CD4-positive, alpha-beta memory T cell (primary cell): ENCODE measurements around the gene ZNF367. TPM values are rescaled to one million over a fixed set of nuclear protein-coding genes. Genes with fewer than 3 reads are reported as not detected.
A peak's percentile ranks its signal among the peaks of the same experiment; 100 is the strongest.

Experiments used
- CTCF ChIA-PET: fragments of 350-600 bp; sonication (Branson Sonifier 250); formaldehyde crosslinking; loops from one replicate; lab custom pipeline; 2021; ENCODE audit warnings: inconsistent platforms; ENCODE audit not compliant: partially characterized antibody; lab: Charles Lee
- POLR2A ChIA-PET: fragments of 350-600 bp; sonication (Branson Sonifier 250); formaldehyde crosslinking; loops from one replicate; lab custom pipeline; 2021; ENCODE audit not compliant: partially characterized antibody; lab: Charles Lee
- DNase-seq, 5 donors: peaks; one replicate each; pipeline versions ENCODE4 v3.0.0 to v3.0.0-alpha.2; 2020 to 2022; ENCODE audit warnings: mixed read lengths in 1 of 5
- H3K27ac ChIP-seq: one replicate; pipeline ENCODE4 v1.7.0; 2013; ENCODE audit warnings: low read depth, low read length
- H3K27me3 ChIP-seq: 2 replicates; pipeline ENCODE4 v1.7.0; 2013; ENCODE audit warnings: mild to moderate bottlenecking, low read length, moderate library complexity; ENCODE audit not compliant: insufficient read depth
- H3K36me3 ChIP-seq: 2 replicates; pipeline ENCODE4 v1.7.0; 2013; ENCODE audit warnings: mild to moderate bottlenecking, low read length, moderate library complexity; ENCODE audit not compliant: insufficient read depth
- H3K4me1 ChIP-seq: 2 replicates; pipeline ENCODE4 v1.7.0; 2013; ENCODE audit warnings: mild to moderate bottlenecking, low read length, moderate library complexity; ENCODE audit not compliant: insufficient read depth
- H3K4me3 ChIP-seq, 2 donors: one replicate each; pipeline ENCODE4 v1.7.0; 2013; ENCODE audit warnings: low read length in 2 of 2, mild to moderate bottlenecking in 1 of 2
- H3K9me3 ChIP-seq, 2 donors: one replicate each; pipeline ENCODE4 v1.7.0; 2013; ENCODE audit warnings: low read length in 2 of 2, control low read depth in 1 of 2; ENCODE audit not compliant: control insufficient read depth in 1 of 2
- H3K27ac Mint-ChIP-seq, 7 donors: one replicate each; pipeline ENCODE4 v1.8.0; 2020 to 2021; ENCODE audit warnings: mixed read lengths in 7 of 7, mild to moderate bottlenecking in 6 of 7, inconsistent platforms in 3 of 7, moderate library complexity in 3 of 7
- H3K27me3 Mint-ChIP-seq, 2 donors: one replicate each; pipeline ENCODE4 v1.8.0; 2020 to 2021; ENCODE audit warnings: mixed read lengths in 2 of 2
- H3K36me3 Mint-ChIP-seq, 2 donors: one replicate each; pipeline ENCODE4 v1.8.0; 2020 to 2021; ENCODE audit warnings: mixed read lengths in 2 of 2, inconsistent platforms in 1 of 2, mild to moderate bottlenecking in 1 of 2
- H3K4me1 Mint-ChIP-seq, 4 donors: one replicate each; pipeline ENCODE4 v1.8.0; 2020 to 2021; ENCODE audit warnings: mixed read lengths in 4 of 4, mild to moderate bottlenecking in 1 of 4
- H3K4me3 Mint-ChIP-seq, 8 donors: one replicate each; pipeline ENCODE4 v1.8.0; 2020 to 2021; ENCODE audit warnings: mixed read lengths in 8 of 8, mild to moderate bottlenecking in 7 of 8, moderate library complexity in 6 of 8, inconsistent platforms in 3 of 8
- H3K9me3 Mint-ChIP-seq, 8 donors: one replicate each; pipeline ENCODE4 v1.8.0; 2020 to 2021; ENCODE audit warnings: mixed read lengths in 8 of 8, mild to moderate bottlenecking in 5 of 8, inconsistent platforms in 3 of 8, moderate library complexity in 1 of 8
- intact Hi-C: fragments of 100-400 bp; cut with micrococcal nuclease; formaldehyde crosslinking; loops from one replicate; pipeline ENCODE4 v1.15.1; 2023
- polyA plus RNA-seq, 2 donors: library from polyadenylated mRNA; unstranded; fragments of 300-500 nt; fragmentation: Illumina TruSeq; gene quantifications; one replicate each; pipeline ENCODE4 v1.2.3, GENCODE V29; 2021
- total RNA-seq, 2 experiments: library from RNA; stranded (reverse); gene quantifications; one replicate each; pipeline ENCODE4 v1.2.3, GENCODE V29; 2021

Gene ZNF367
- total and polyA plus RNA-seq, 4 experiments from 2014 or later: 0.39 to 5.4 (median 3.4) TPM

DNA sequence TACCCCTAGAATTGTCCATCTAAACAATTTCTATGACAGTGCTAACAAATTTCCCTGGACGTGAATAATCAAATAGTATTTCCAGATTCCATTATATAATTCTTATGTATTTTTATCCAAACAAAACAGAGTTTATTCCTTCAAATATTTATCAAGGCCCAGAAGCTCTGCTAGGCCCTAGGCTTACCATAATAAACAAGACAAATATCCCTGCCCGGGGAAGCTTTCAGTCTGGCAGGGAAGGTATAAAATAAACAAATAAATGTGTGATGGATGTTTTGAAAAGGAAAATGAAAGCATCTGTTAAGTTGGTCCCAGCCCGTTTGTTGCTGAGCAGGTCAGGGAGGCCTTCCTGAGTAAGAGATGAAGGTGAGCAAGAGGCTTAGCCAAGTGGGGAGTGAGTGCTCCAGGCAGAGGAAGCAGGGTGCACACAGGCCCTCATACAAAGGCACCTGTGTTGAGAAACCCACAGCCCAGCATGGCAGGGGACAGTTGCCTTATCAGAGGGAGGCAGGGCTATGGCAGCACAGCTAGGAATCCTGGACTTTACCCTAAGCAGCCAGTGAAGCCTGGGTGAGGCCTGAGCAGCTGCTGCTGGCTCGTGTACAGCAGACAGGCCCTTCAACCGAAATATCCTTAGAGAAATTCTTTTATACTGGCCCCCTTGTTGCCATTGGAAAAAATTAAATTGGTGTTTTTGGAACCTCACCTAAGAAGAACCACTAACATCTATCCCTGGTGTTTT, 27.0 kb downstream of the ZNF367 start:
- H3K4me3 Mint-ChIP-seq: peak overlapping the region in 2 of 8 donors; percentile 48 to 61
- H3K27me3 Mint-ChIP-seq: no peaks in the 10 kb centered on the region
- H3K4me3 ChIP-seq: no peak overlapping the region
- peaks cover 0 to 1% (median 0%) of the 10 kb centered on the region in 8 donors for H3K9me3 Mint-ChIP-seq
- intact Hi-C loops: no loop called here
- H3K27ac Mint-ChIP-seq: peak overlapping the region; percentile 66 to 85 (median 79)
- peaks cover 19 to 24% of the 10 kb centered on the region in 2 donors for H3K36me3 Mint-ChIP-seq
- no peak for DNase-seq
- CTCF ChIA-PET: interaction anchor here (1.7 kb wide), 2 partner anchors 9 to 19 kb away, joined by 5 to 6 read pairs; no protein-coding TSS in a partner anchor
- POLR2A ChIA-PET: interaction anchor here (0.7 to 1.0 kb wide), 4 partner anchors 8 to 175 kb away, joined by 3 to 5 read pairs (median 4); partner anchors contain the start of gene SLC35D2
- no peaks in the 10 kb centered on the region for H3K36me3 ChIP-seq
- no peaks in the 10 kb centered on the region for H3K9me3 ChIP-seq
- no peaks in the 10 kb centered on the region for H3K27me3 ChIP-seq
- peak overlapping the region; percentile 16 for H3K27ac ChIP-seq
- peaks cover 15% of the 10 kb centered on the region for H3K4me1 ChIP-seq
- H3K4me1 Mint-ChIP-seq: peaks cover 5 to 8% (median 8%) of the 10 kb centered on the region in 4 donors

DNA sequence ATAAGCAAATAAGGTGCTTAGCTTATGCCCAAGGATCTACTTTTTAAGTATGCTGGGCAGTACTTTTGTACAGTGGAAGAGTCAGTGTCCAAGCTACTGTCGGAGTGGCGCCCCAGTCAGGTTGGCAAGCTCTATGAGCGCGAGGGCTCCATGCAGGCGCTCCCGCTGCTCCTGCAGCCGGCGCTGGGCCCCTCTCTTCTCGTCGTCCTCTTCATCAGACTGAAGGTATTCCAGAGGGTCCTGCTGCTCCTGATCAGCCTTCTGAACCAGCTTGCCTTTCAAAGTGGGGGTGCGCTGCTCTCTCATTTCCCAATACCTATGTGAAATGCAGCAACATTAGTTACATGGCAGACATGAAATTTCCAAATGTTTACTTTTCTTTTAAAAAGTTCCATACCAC, 30.0 kb downstream of the ZNF367 start:
- Histone ChIP-seq H3K27ac (no peak overlapping the region), H3K4me3 (no peak overlapping the region), H3K9me3 (no peaks in the 10 kb centered on the region), H3K27me3 (no peaks in the 10 kb centered on the region), H3K4me1 (peaks cover 20% of the 10 kb centered on the region), H3K36me3 (no peaks in the 10 kb centered on the region)
- CTCF ChIA-PET: interaction anchor here (0.8 kb wide), 1 partner anchor 8 kb away, joined by 3 read pairs; no protein-coding TSS in a partner anchor
- Mint-ChIP-seq H3K36me3 (peaks cover 19 to 25% of the 10 kb centered on the region in 2 donors), H3K4me3 (no peak overlapping the region), H3K4me1 (peaks cover 10 to 24% (median 16%) of the 10 kb centered on the region in 4 donors), H3K27me3 (no peaks in the 10 kb centered on the region), H3K9me3 (no peaks in the 10 kb centered on the region), H3K27ac (no peak overlapping the region)
- intact Hi-C loops: no loop called here
- POLR2A ChIA-PET: interaction anchor here (0.7 to 2.9 kb wide), 2 partner anchors 11 to 179 kb away, joined by 3 to 10 read pairs; no protein-coding TSS in a partner anchor
- DNase-seq: no peak

DNA sequence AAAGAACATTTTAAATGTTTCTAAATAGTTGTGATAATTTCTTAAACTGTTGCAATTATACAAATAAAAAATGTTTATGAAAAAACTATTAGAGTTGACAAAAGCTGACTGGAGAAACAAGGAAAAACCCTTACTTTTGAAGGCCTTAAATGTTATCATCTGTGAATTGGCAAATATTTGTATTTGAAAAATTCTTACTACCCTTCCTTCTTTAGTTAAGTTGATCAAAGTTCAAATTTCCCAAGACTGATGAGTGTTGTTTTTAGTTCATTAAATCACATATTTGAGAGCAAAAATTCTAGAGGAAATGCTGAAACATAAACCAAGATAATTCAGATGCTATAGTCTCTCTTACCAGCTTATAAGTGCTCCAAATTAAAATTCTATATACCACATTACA, 32.0 kb downstream of the ZNF367 start:
- intact Hi-C loops: no loop called here
- Mint-ChIP-seq H3K36me3 (peaks cover 15 to 19% of the 10 kb centered on the region in 2 donors), H3K4me3 (no peak overlapping the region), H3K27me3 (no peaks in the 10 kb centered on the region), H3K4me1 (peaks cover 22 to 38% (median 30%) of the 10 kb centered on the region in 4 donors), H3K9me3 (no peaks in the 10 kb centered on the region), H3K27ac (peak overlapping the region in 3 of 7 donors; percentile 55 to 78 (median 70))
- ChIA-PET POLR2A (interaction anchor here (2.3 to 2.9 kb wide), 2 partner anchors 13 to 30 kb away, joined by 6 to 10 read pairs; no protein-coding TSS in a partner anchor), CTCF (interaction anchor here (1.0 kb wide), 1 partner anchor 27 kb away, joined by 3 read pairs; no protein-coding TSS in a partner anchor)
- Histone ChIP-seq H3K36me3 (no peaks in the 10 kb centered on the region), H3K4me3 (no peak overlapping the region), H3K27ac (no peak overlapping the region), H3K4me1 (peaks cover 34% of the 10 kb centered on the region), H3K27me3 (no peaks in the 10 kb centered on the region), H3K9me3 (no peaks in the 10 kb centered on the region)
- no peak for DNase-seq

DNA sequence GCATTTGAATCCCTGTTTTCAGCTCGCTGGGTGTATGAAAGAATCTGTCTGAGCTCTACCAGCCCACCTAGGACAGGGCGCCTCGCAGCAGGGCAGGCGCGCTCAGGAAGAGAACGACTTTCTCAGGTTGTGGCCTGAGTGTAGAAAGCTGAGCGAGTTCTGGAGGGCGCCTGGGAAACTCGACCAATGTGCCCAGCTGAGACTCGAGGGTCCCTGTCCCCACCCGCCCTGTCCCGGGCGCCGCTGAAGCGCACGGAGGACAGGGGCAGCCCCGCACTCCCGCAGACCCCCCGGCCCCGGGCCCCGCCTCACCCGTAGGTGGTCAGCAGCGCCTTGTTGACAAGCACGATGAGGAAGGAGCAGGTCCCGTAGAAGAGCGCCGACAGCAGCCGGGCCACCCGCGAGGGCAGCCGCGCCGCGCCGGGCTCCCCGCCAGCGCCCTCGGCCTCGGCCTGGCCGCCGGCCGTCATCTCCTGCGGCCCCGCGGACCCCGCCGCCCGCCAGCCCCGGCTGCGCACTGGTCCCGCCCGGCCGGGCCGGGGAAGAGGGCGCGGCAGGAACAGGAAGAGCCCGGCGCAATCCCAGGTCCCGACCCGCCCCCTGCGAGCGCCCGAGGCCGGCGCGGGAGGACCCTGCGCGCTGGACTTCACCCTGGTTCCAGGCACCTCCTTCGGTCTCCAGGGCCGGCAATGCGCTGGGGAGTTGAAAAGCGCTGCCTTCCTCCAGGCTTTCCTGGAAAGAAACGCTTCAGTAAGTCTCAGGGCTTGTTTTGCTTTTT, 34.8 kb downstream of the ZNF367 start, which contains the start of gene SLC35D2:
TSS of gene SLC35D2 (minus strand) at position 547 of the 778 bp plus-strand sequence. CDS start at position 470, 77 bp downstream.
- CTCF ChIA-PET: interaction anchor here (1.0 to 2.0 kb wide), 5 partner anchors 16 to 66 kb away, joined by 3 to 6 read pairs (median 5); no protein-coding TSS in a partner anchor
- POLR2A ChIA-PET: interaction anchor here (0.6 to 5.1 kb wide), 9 partner anchors 9 to 1057 kb away, joined by 3 to 30 read pairs (median 6); partner anchors contain the start of genes HABP4 and ZNF367
- Mint-ChIP-seq H3K4me1 (peaks cover 27 to 49% (median 35%) of the 10 kb centered on the region in 4 donors), H3K36me3 (peaks cover 13 to 17% of the 10 kb centered on the region in 2 donors), H3K27me3 (no peaks in the 10 kb centered on the region), H3K4me3 (peak within 1 kb of the TSS; percentile 84 to 94 (median 90)), H3K9me3 (no peaks in the 10 kb centered on the region), H3K27ac (peak within 1 kb of the TSS; percentile 81 to 94 (median 87))
- H3K27me3 ChIP-seq: no peaks in the 10 kb centered on the region
- H3K4me1 ChIP-seq: peaks cover 27% of the 10 kb centered on the region
- H3K36me3 ChIP-seq: no peaks in the 10 kb centered on the region
- DNase-seq: peak in 2 of 5 donors; percentile 12 to 13
- intact Hi-C loops: loop anchor here (1.0 to 2.0 kb wide), 2 partner anchors 35 to 68 kb away; partner anchors contain the start of gene ZNF367
- H3K27ac ChIP-seq: peak within 1 kb of the TSS; percentile 65
- H3K4me3 ChIP-seq: peak within 1 kb of the TSS; percentile 61 to 71
- H3K9me3 ChIP-seq: no peaks in the 10 kb centered on the region

DNA sequence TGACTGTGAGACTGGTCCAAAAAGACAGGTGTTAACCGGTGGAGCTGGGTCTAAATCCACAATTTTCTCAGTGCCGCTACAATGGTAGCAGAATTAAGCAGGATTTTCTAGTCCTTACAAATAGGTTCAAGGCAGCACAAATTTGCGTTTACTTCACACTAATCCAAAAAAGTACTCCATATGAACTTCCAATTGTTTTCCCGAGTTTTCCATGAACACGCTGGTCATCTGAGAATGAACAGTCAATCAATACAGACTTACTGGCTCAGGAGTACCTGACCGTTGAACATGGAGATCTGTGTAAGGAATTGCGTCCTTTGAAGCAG, 35.4 kb downstream of the ZNF367 start:
- H3K27ac Mint-ChIP-seq: peak overlapping the region in 6 of 7 donors; percentile 69 to 91 (median 80)
- Histone ChIP-seq H3K9me3 (no peaks in the 10 kb centered on the region), H3K4me3 (peak overlapping the region; percentile 61 to 71), H3K27me3 (no peaks in the 10 kb centered on the region), H3K4me1 (peaks cover 27% of the 10 kb centered on the region), H3K36me3 (no peaks in the 10 kb centered on the region), H3K27ac (peak overlapping the region; percentile 65)
- intact Hi-C loops: loop anchor here (1.0 to 2.0 kb wide), 2 partner anchors 36 to 68 kb away; partner anchors contain the start of gene ZNF367
- H3K9me3 Mint-ChIP-seq: no peaks in the 10 kb centered on the region
- no peaks in the 10 kb centered on the region for H3K27me3 Mint-ChIP-seq
- H3K4me3 Mint-ChIP-seq: peak overlapping the region; percentile 84 to 91 (median 87)
- POLR2A ChIA-PET: interaction anchor here (0.6 to 5.1 kb wide), 8 partner anchors 9 to 1057 kb away, joined by 3 to 30 read pairs (median 5); partner anchors contain the start of genes HABP4 and ZNF367
- H3K36me3 Mint-ChIP-seq: peaks cover 13 to 17% of the 10 kb centered on the region in 2 donors
- CTCF ChIA-PET: interaction anchor here (0.7 to 2.0 kb wide), 7 partner anchors 8 to 269 kb away, joined by 3 to 6 read pairs (median 5); no protein-coding TSS in a partner anchor
- H3K4me1 Mint-ChIP-seq: peaks cover 27 to 49% (median 36%) of the 10 kb centered on the region in 4 donors
- DNase-seq: no peak

DNA sequence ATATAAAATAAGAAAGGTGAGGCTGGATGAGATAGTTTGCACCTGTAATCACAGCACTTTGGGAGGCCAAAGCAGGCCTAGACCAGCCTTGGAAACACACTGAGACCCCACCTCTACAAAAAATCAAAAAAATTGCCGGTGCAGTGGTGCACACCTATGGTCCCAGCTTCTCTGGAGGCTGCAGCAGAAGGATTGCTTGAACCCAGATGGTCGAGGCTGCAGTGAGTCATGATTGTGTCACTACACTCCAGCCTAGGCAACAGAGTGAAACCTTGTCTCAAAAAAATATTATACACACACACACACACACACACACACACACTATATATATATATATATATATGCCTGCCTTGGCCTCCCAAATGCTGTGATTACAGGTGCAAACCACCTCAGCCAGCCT, 36.0 kb downstream of the ZNF367 start:
- no peaks in the 10 kb centered on the region for H3K27me3 Mint-ChIP-seq
- peaks cover 33 to 55% (median 39%) of the 10 kb centered on the region in 4 donors for H3K4me1 Mint-ChIP-seq

More for the DNA sequence above, 36.0 kb downstream of the ZNF367 start:
- Histone ChIP-seq H3K4me3 (peak overlapping the region in 1 of 2 donors; percentile 8), H3K4me1 (peaks cover 27% of the 10 kb centered on the region), H3K27me3 (no peaks in the 10 kb centered on the region), H3K36me3 (no peaks in the 10 kb centered on the region), H3K27ac (no peak overlapping the region), H3K9me3 (no peaks in the 10 kb centered on the region)
- ChIA-PET POLR2A (interaction anchor here (1.4 to 5.1 kb wide), 5 partner anchors 10 to 67 kb away, joined by 4 to 30 read pairs (median 14); partner anchors contain the start of genes HABP4 and ZNF367), CTCF (interaction anchor here (0.6 to 2.0 kb wide), 8 partner anchors 9 to 270 kb away, joined by 3 to 6 read pairs (median 4); partner anchors contain the start of gene HABP4)
- Mint-ChIP-seq H3K27ac (peak overlapping the region in 1 of 7 donors; percentile 69), H3K9me3 (no peaks in the 10 kb centered on the region), H3K36me3 (peaks cover 13 to 22% of the 10 kb centered on the region in 2 donors), H3K4me3 (peak overlapping the region in 5 of 8 donors; percentile 36 to 89 (median 84))
- DNase-seq: no peak
- intact Hi-C loops: loop anchor here (2.0 kb wide), 1 partner anchor 37 kb away; the partner anchor contains the start of gene ZNF367
